Activated CD8-positive, alpha-beta memory T cell treated with anti-CD3 and anti-CD28 coated beads, Interleukin-2, amount 10 ng/mL, durations not matched to agents 7 days and 5 days (primary cell): Measurements from ENCODE around the gene LLGL2. TPM values are rescaled to one million over a fixed set of nuclear protein-coding genes. Genes with fewer than 3 reads are reported as not detected.

Experiments
- ATAC-seq: fragments of 150-1000 bp; cut with Tn5 transposase; one replicate; pipeline ENCODE4 v1.10.0; 2021; ENCODE audit warnings: moderate library complexity
- CTCF ChIA-PET: fragments of 350-600 bp; sonication (Branson Sonifier 250); formaldehyde crosslinking; loops from one replicate; lab custom pipeline; 2021; ENCODE audit warnings: antibody characterized with exemption; lab: Charles Lee
- DNase-seq: peaks from one replicate; pipeline ENCODE4 v3.0.0-alpha.2; 2020
- H3K27ac Mint-ChIP-seq: one replicate; pipeline ENCODE4 v1.8.0; 2021; ENCODE audit warnings: mild to moderate bottlenecking, mixed read lengths
- H3K27me3 Mint-ChIP-seq: one replicate; pipeline ENCODE4 v1.8.0; 2021; ENCODE audit warnings: mixed read lengths
- H3K36me3 Mint-ChIP-seq: one replicate; pipeline ENCODE4 v1.8.0; 2021; ENCODE audit warnings: mild to moderate bottlenecking, mixed read lengths
- H3K4me1 Mint-ChIP-seq: one replicate; pipeline ENCODE4 v1.8.0; 2021; ENCODE audit warnings: mixed read lengths
- H3K4me3 Mint-ChIP-seq: one replicate; pipeline ENCODE4 v1.8.0; 2021; ENCODE audit warnings: mild to moderate bottlenecking, moderate library complexity, mixed read lengths
- H3K9me3 Mint-ChIP-seq: one replicate; pipeline ENCODE4 v1.8.0; 2022; ENCODE audit warnings: low read depth, mixed read lengths
- total RNA-seq, 2 experiments: library from RNA; stranded (reverse); gene quantifications; one replicate each; pipeline ENCODE4 v1.2.3, GENCODE V29; 2021

LLGL2 gene
- total RNA-seq, 2 experiments from 2014 or later = 15.7 to 30.5 TPM

DNA sequence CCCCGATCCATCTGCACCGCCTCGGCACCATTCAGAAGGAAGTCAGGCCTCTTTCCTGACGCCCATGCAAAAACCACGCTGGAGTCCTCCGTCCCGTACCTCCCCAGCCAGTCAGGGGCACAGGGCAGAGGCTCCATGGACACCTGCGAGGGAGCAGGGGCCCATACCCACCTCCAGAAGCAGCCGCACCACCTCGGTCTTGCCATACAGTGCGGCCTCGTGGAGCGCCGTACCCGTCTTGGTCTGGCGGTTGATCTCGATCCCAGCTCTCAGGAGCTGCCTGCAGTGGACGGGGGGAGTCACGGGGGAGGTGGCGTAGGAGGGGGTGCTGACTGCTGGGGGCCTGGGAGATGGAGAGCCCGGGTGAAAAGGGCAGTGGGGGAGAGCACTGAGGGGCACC lies 19.4 kb upstream of the LLGL2 start:
- no peak for ATAC-seq
- CTCF ChIA-PET = interaction anchor here (1.1 to 1.2 kb wide), 2 partner anchors 10 to 76 kb away, joined by 3 to 7 read pairs; partner anchors contain the start of gene TSEN54
- no peak for DNase-seq
- H3K27me3 Mint-ChIP-seq = no peaks in the 10 kb centered on the region
- no peak overlapping the region for H3K4me3 Mint-ChIP-seq
- no peak overlapping the region for H3K27ac Mint-ChIP-seq
- no peaks in the 10 kb centered on the region for H3K36me3 Mint-ChIP-seq
- H3K9me3 Mint-ChIP-seq = no peaks in the 10 kb centered on the region
- no peaks in the 10 kb centered on the region for H3K4me1 Mint-ChIP-seq

DNA sequence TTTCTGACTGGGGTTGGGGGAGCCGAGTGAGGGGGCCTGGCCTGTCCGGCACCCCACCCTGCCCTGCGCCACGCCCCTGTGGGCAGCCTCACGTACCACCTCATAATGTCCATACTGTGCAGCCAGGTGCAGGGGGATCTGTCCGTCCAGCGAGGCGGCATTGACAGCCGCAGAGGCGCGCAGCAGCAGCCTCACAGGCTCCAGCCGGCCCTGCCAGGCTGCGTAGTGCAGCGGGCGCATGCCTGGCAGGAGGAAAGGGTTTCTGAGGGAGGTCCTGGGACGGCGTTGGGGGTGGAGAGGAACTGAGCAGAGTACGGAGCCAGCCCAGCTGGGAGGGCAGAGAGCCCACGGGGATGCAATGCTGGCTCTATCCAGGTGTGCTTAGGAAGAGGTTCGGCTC lies 18.6 kb upstream of the LLGL2 start:
- CTCF ChIA-PET = interaction anchor here (1.1 kb wide), 1 partner anchor 77 kb away, joined by 3 read pairs; no protein-coding TSS in a partner anchor
- no peaks in the 10 kb centered on the region for H3K4me1 Mint-ChIP-seq
- no peak overlapping the region for H3K4me3 Mint-ChIP-seq
- no peak overlapping the region for H3K27ac Mint-ChIP-seq
- DNase-seq = no peak
- no peaks in the 10 kb centered on the region for H3K36me3 Mint-ChIP-seq
- no peaks in the 10 kb centered on the region for H3K27me3 Mint-ChIP-seq
- H3K9me3 Mint-ChIP-seq = no peaks in the 10 kb centered on the region
- no peak for ATAC-seq

DNA sequence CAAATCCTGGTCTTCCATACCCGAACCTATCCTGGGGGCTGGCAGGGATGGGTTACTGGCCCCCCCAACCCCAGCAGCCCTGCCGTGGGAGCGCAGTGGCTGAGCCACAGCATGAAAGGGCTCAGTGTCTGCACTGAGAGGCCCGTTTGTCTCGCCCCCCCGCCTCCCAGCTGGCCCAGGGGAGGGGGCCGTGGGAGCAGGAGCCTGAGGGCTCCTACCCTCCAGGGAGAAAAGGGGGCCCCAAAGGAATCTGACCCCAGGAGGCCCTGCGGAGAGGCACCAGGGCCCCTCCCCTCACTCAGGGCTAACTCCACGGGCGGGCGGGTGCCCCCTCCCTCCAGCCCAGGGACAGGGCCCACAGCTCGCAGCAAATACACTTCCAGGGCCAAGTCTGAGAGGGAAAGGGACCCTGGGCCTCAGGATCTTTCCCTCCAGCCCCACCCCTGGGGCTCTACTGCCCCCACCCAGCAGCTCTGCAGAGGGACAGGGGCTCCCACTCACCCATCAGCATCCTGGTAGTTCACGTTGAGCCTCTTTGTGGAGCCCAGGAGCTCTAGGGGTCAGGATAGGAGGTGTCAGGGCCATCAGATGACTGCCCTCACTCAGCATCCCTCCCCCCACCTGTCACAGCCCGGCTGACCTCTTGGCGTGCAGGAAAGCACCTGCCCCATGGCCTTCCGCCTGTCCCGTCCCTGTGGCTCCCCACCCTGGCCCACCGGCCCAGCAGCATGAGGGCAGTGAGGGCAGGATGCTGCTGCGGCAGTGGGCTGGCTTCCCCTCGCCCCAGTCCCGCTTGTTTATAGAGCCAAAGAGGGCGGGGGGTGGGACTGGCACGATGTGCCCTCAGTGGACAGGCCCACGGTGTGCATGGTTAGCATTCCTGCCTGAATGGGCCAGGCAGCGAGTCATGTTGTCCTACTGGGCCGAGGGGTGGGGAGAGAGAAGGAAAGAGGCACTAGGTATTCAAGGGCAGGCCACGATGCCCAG lies 17.5 kb upstream of the LLGL2 start:
- CTCF ChIA-PET = interaction anchor here (0.9 to 1.5 kb wide), 2 partner anchors 80 to 125 kb away, joined by 3 read pairs; partner anchors contain the start of gene SMIM5
- DNase-seq (no peak), ATAC-seq (no peak)
- H3K4me1 Mint-ChIP-seq = no peaks in the 10 kb centered on the region
- H3K27ac Mint-ChIP-seq = no peak overlapping the region
- no peak overlapping the region for H3K4me3 Mint-ChIP-seq
- H3K36me3 Mint-ChIP-seq = no peaks in the 10 kb centered on the region
- H3K27me3 Mint-ChIP-seq = no peaks in the 10 kb centered on the region
- H3K9me3 Mint-ChIP-seq = no peaks in the 10 kb centered on the region

DNA sequence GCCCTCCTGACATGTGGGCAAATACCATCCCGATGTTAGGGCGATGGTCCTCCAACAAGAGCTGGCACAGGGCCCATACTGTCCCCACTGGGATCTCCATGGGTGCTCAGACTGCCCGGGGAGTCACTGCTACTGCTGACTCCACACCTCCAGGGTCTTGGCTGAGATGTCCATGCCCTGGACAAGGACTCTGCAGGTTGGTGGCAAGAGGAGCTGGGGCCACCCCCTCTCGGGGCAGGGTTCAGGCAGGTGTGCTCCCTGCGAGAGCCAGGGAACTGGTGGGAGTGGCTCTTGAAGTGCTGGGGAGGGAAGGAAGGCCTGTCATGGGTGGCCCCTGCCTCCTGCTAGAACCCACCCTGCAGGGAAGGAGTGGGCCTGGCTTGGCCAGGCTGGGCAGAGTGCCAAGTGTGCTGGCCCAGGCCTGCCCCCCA lies 16.6 kb upstream of the LLGL2 start:
- CTCF ChIA-PET = interaction anchor here (0.9 kb wide), 1 partner anchor 124 kb away, joined by 3 read pairs; the partner anchor contains the start of gene SMIM5
- no peaks in the 10 kb centered on the region for H3K36me3 Mint-ChIP-seq
- H3K4me3 Mint-ChIP-seq = no peak overlapping the region
- H3K9me3 Mint-ChIP-seq = no peaks in the 10 kb centered on the region
- DNase-seq (no peak), ATAC-seq (no peak)
- no peaks in the 10 kb centered on the region for H3K4me1 Mint-ChIP-seq
- no peak overlapping the region for H3K27ac Mint-ChIP-seq
- no peaks in the 10 kb centered on the region for H3K27me3 Mint-ChIP-seq

DNA sequence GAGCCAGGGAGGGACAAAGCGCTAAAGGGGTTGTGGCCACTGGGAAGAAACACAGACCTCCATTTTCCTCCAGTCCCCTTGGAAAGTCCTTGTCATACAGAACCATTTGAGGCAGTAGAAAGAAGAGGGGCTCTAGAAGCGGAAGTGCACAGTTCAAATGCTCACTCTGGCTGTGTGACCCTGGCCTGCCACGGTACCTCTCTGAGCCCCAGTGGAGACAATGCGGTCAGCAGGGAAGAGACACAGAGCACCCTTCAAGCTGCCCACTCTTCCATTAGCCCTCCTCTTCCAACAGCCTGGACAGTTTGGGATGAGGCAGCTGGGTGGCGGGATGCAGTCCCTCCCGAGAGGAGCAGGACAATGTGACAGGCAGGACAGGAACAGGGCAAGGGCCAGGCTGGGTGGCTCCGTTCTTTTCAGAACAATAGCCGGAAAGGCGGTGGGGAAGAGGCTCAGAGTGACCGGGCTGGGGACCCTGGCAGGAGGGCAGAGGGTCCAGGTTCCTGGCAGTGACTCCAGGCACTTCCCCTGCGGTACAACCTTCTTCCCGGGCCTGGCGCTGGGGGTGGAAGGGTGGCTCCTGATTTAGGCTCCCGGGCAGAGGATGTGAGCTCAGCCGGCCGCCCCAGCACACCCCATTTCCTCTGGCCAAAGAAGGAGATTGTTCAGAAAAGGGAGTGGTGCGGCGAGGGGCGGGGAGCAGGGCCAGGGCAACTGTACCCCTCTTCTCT lies 15.8 kb upstream of the LLGL2 start:
- ATAC-seq = no peak
- H3K9me3 Mint-ChIP-seq = no peaks in the 10 kb centered on the region
- CTCF ChIA-PET = no interaction called here
- DNase-seq = no peak
- H3K4me1 Mint-ChIP-seq = no peaks in the 10 kb centered on the region
- no peaks in the 10 kb centered on the region for H3K36me3 Mint-ChIP-seq
- H3K4me3 Mint-ChIP-seq = no peak overlapping the region
- H3K27me3 Mint-ChIP-seq = no peaks in the 10 kb centered on the region
- H3K27ac Mint-ChIP-seq = no peak overlapping the region

DNA sequence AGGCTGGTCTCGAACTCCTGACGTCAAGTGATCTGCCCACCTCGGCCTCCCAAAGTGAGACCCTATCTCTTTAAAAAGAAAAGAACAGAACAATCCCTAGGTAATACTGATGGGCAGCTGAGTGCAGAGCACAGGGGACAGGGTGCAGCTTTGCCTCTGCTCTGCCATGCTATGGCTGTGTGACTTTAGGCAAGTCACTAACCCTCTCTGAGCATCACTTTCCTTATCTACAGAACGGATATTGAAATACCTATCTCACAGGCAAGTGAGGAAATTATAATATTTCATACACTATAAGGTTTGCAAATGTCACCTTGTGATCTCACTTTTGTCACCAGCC lies 14.3 kb upstream of the LLGL2 start:
- Mint-ChIP-seq H3K27ac (no peak overlapping the region), H3K36me3 (no peaks in the 10 kb centered on the region), H3K4me1 (no peaks in the 10 kb centered on the region), H3K4me3 (no peak overlapping the region), H3K9me3 (no peaks in the 10 kb centered on the region), H3K27me3 (no peaks in the 10 kb centered on the region)
- CTCF ChIA-PET = interaction anchor here (1.5 kb wide), 1 partner anchor 24 kb away, joined by 4 read pairs; no protein-coding TSS in a partner anchor
- DNase-seq (no peak), ATAC-seq (no peak)

DNA sequence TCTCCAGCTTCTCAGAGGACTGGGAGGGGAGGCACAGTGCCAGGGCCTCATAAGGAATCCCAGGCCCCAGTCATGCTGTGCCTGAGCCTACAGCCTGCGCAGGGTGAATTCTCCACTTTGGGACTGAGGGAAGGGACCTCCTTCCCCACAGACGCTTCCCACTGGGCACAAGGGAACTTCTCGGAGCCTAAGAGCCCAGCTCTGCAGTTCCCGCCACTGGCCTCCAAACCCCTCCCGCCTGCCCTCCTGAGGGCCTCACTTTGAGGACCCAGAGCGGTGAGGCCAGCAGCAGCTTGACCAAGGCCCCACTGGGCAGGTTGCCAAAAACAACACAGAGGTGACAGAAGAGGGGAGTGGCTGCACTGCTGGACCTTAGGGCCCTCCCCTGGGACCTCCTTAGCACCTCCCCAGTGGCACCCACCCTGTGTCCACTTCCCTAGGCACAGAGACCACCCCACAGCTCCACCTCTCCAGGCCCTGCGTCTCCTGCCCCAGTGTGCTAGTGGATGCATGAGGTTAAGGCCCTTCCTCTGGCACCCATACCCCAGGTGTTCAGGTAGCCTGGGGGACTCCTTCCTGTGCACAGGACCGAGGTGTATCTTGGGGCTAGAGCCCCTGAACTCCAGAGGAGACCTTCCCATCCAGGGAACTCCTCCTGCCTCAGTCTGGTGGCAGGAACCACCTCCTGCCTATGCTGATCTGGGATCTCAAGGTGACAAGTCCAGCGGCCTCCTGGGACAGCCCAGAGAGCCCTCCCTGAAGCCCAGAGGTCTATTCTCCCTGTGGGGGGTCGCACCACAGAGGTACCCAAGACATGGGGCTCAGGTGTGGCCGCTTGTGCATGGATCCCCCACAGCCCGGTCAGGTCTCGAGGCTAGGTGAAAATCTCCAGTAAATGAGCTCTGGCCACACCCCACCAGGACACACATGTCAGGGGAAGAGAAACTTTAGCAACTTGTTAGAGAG lies 13.6 kb upstream of the LLGL2 start:
- no peaks in the 10 kb centered on the region for H3K27me3 Mint-ChIP-seq

DNA sequence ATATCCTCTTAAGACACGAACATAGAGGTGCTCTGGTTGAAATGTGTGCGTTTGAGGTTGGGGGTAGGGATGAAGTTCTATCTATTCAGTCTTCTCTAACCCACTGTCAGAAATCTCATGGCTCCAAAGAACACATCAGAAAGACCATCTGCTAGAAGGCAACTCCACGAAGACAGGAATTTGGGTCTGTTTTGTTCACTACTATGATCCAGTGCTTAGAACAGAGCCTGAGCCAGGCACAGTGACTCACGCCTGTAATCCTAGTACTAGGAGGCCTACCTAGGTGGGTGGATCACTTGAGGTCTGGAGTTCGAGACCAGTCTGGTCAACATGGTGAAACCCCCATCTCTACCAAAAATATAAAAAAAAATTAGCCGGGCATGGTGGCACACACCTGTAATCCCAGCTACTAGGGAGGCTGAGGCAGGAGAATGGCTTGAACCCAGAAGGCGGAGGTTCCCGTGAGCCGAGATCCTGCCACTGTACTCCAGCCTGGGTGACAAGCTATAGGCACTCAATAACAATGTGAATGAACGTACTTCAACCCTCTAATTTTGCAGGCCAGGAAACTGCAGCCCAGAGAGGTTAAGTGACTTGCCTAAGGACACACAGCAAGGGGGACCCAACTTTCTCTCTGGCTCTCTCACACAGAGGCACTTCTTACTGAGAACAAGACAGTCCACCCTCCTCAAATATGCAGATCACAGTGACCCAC lies 12.4 kb upstream of the LLGL2 start:
- CTCF ChIA-PET = interaction anchor here (0.8 to 1.7 kb wide), 5 partner anchors 10 to 86 kb away, joined by 3 to 5 read pairs (median 3); no protein-coding TSS in a partner anchor
- no peaks in the 10 kb centered on the region for H3K9me3 Mint-ChIP-seq
- H3K27me3 Mint-ChIP-seq = no peaks in the 10 kb centered on the region
- H3K4me3 Mint-ChIP-seq = no peak overlapping the region
- H3K4me1 Mint-ChIP-seq = peaks cover 7% of the 10 kb centered on the region
- ATAC-seq (no peak), DNase-seq (no peak)
- peaks cover 2% of the 10 kb centered on the region for H3K36me3 Mint-ChIP-seq
- H3K27ac Mint-ChIP-seq = no peak overlapping the region

More for the DNA sequence above, 13.6 kb upstream of the LLGL2 start:
- no peak for ATAC-seq
- Mint-ChIP-seq H3K4me1 (no peaks in the 10 kb centered on the region), H3K4me3 (no peak overlapping the region), H3K27ac (no peak overlapping the region), H3K36me3 (no peaks in the 10 kb centered on the region), H3K9me3 (no peaks in the 10 kb centered on the region)
- CTCF ChIA-PET = interaction anchor here (1.0 to 1.7 kb wide), 3 partner anchors 9 to 85 kb away, joined by 3 to 5 read pairs (median 4); no protein-coding TSS in a partner anchor
- DNase-seq = no peak

DNA sequence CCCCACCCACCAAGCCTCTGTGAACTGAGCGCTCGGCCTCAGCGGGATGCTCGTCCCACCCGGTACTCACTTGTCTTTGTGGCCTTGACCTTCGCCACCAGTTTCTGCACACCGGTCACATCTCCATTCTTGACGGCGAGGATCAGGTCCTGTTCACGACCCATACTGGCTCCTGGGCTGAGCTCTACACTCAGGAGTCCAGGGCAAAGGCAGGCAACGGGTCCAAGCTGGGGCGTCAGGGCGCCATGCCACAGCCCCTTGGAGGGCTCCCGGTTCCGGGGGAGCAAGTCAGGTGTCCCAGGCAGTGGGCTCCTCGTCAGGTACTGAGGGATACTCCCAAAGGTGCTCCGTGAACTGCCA lies 11.9 kb upstream of the LLGL2 start:
- peaks cover 4% of the 10 kb centered on the region for H3K36me3 Mint-ChIP-seq
- H3K27ac Mint-ChIP-seq = no peak overlapping the region
- ATAC-seq (no peak), DNase-seq (no peak)
- no peak overlapping the region for H3K4me3 Mint-ChIP-seq
- peaks cover 13% of the 10 kb centered on the region for H3K4me1 Mint-ChIP-seq
- CTCF ChIA-PET = interaction anchor here (0.8 to 1.7 kb wide), 3 partner anchors 10 to 87 kb away, joined by 3 to 5 read pairs (median 3); no protein-coding TSS in a partner anchor
- H3K9me3 Mint-ChIP-seq = no peaks in the 10 kb centered on the region
- H3K27me3 Mint-ChIP-seq = no peaks in the 10 kb centered on the region

DNA sequence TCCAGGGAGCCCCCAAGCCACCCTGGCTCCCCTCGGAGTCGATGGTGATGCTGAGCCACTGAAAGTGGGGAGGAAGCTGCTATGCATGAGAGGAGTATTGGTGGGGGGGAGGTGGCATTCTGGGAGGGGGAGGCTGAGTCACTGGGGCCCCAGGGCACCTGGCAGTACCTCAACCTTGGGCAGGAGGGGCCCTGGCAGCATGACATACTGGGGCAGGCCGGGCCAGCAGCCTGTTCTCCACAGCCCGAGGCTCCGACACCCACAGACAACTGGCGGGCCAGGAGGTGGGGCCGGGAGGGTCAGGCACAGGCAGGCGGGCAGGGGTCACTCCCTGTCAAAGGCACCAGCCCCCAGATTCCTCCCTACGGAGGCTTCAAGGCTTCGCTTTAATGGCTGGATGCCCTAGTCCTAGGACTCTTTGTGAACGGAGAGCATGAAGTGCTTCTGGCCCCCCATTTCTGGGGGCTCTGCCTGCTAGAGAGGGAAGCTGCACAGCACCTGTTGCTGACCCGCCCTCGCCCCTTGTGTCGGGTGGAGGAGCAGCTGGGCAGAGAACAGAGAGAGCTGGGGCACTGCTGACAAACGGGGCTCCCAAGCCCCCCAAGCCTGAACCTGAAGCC lies 11.1 kb upstream of the LLGL2 start:
- Mint-ChIP-seq H3K27me3 (no peaks in the 10 kb centered on the region), H3K4me3 (peak overlapping the region; percentile 28), H3K36me3 (peaks cover 8% of the 10 kb centered on the region), H3K9me3 (no peaks in the 10 kb centered on the region), H3K27ac (no peak overlapping the region), H3K4me1 (peaks cover 21% of the 10 kb centered on the region)
- CTCF ChIA-PET = interaction anchor here (0.8 to 0.9 kb wide), 2 partner anchors 11 to 92 kb away, joined by 3 to 5 read pairs; no protein-coding TSS in a partner anchor
- DNase-seq = no peak
- ATAC-seq = no peak

DNA sequence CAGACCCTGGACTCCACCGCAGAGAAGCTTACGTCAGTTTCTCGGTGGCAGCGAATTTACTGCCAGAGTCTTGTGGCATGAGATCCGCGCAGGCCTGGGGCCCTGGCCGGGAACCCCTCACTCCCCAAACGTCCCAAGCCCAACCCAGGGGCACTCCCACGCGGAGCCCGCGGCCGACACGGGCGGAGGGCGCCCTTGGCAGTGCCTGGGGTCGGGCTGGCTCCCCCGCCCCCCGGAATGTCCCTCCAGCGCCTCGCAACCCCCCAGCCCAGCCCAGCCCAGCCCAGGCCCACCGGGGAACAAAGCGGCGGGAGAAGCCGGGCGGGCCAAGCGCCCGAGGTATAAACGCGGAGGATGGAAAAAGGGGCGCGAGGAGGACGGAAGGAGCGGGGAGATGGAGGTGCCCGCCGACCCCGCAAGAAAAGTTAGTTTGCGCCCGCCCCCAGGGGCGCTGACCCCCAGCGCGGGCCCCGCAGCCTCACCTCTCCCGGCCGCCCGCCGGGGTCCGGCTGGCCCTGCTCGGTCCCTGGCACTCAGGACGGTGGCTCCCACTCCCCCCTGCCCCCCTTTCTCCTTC lies 10.5 kb upstream of the LLGL2 start:
- no peaks in the 10 kb centered on the region for H3K9me3 Mint-ChIP-seq
- CTCF ChIA-PET = interaction anchor here (0.9 kb wide), 1 partner anchor 93 kb away, joined by 5 read pairs; no protein-coding TSS in a partner anchor
- H3K4me1 Mint-ChIP-seq = peaks cover 24% of the 10 kb centered on the region
- ATAC-seq (no peak), DNase-seq (no peak)
- peaks cover 13% of the 10 kb centered on the region for H3K36me3 Mint-ChIP-seq
- H3K27me3 Mint-ChIP-seq = no peaks in the 10 kb centered on the region
- H3K27ac Mint-ChIP-seq = no peak overlapping the region
- peak overlapping the region; percentile 69 for H3K4me3 Mint-ChIP-seq
